ENCODE data around the gene GPRIN2. TPM values are rescaled to one million over a fixed set of nuclear protein-coding genes. Genes with fewer than 3 reads are reported as not detected.

GPRIN2 gene
- total RNA-seq, 2 donors from 2014 or later, result 32.3 to 34.4 TPM

DNA sequence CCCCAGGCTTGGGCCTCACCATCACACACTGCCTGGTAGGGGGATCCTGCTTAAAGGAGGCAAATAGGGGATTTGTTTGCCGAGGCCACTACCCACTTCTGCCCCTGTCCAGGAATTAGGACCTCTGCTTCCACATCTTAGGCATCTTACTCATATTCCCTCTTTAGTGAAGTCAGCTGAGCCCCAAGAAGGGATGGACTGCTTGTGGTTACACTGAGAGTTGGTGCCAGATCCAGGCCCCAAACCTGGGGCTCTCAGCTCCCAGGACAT, 1.6 kb upstream of the GPRIN2 start:
- TF ChIP-seq, protein P1, sequence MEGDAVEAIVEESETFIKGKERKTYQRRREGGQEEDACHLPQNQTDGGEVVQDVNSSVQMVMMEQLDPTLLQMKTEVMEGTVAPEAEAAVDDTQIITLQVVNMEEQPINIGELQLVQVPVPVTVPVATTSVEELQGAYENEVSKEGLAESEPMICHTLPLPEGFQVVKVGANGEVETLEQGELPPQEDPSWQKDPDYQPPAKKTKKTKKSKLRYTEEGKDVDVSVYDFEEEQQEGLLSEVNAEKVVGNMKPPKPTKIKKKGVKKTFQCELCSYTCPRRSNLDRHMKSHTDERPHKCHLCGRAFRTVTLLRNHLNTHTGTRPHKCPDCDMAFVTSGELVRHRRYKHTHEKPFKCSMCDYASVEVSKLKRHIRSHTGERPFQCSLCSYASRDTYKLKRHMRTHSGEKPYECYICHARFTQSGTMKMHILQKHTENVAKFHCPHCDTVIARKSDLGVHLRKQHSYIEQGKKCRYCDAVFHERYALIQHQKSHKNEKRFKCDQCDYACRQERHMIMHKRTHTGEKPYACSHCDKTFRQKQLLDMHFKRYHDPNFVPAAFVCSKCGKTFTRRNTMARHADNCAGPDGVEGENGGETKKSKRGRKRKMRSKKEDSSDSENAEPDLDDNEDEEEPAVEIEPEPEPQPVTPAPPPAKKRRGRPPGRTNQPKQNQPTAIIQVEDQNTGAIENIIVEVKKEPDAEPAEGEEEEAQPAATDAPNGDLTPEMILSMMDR (IDR thresholded peaks at IDR 0.05), result no peak
- intact Hi-C loops (cut with DNase I), result no loop called here
- no peaks in the 10 kb centered on the region for H3K36me3 ChIP-seq
- H3K9ac ChIP-seq (ENCODE audit: low read depth in 2 of 2, low read length in 2 of 2), result no peak overlapping the region
- peaks cover 19% of the 10 kb centered on the region for H3K27me3 ChIP-seq
- H3K9me3 ChIP-seq, result no peaks in the 10 kb centered on the region
- peaks cover 20% of the 10 kb centered on the region for H3K4me1 ChIP-seq
- H3K27ac ChIP-seq, result no peak overlapping the region
- no peak for DNase-seq
- no peak overlapping the region for H3K4me3 ChIP-seq

DNA sequence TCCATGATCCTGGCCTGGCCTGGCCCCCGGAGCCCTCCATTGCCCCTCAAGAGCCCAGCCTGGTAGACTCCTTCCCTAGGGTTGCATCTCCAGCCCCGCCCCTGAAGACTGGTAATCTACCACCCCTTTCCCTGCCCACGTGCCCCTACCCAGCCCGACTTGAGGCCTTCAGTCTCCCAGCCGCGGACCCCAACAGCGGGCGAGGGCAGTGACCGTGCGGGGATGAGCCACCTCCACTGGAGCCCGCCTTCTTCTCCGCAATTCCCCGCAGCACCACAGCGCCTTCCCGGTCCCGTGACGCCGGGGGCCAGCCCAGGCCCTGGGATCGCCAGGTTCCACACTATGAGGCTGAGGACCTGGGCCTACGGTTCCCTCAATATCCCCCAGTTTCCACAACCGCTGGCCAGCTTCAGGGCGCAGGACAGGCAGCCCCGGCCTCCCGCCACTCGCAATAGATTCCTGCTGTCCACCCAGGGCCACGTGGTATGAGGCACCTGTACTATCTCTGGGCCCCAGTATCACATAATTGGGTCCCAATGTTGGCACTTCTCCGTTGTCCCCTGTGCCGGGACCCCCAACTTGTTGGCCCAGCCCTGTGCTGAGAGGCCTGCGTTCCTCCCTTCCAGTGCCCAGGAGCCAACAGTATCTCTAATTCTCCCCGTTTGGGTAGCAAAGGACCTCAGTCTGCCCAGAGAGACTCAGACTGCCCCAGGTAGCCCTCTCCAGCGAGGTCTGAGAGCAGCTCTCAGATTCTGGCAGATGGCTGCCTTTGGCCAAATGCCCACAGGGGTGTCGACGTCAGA, 1.1 kb upstream of the GPRIN2 start:
- Histone ChIP-seq H3K9me3 (no peaks in the 10 kb centered on the region), H3K36me3 (no peaks in the 10 kb centered on the region), H3K9ac (ENCODE audit: low read depth in 2 of 2, low read length in 2 of 2) (no peak overlapping the region), H3K4me1 (peaks cover 26% of the 10 kb centered on the region), H3K27me3 (peaks cover 19% of the 10 kb centered on the region), H3K4me3 (no peak overlapping the region), H3K27ac (no peak overlapping the region)
- TF ChIP-seq, protein P1 (IDR thresholded peaks at IDR 0.05), result no peak
- intact Hi-C loops (cut with DNase I), result no loop called here
- peak; percentile 41 for DNase-seq

- peak; percentile 76 for DNase-seq
- H3K27ac ChIP-seq, result peak overlapping the region; percentile 5
- peak overlapping the region; percentile 63 for H3K4me3 ChIP-seq
- intact Hi-C loops (cut with DNase I), result loop anchor here (2.0 kb wide), 1 partner anchor 27 kb away; no protein-coding TSS in a partner anchor
- TF ChIP-seq, protein P1 (IDR thresholded peaks at IDR 0.05), result no peak
- H3K9me3 ChIP-seq, result no peaks in the 10 kb centered on the region
- H3K27me3 ChIP-seq, result peaks cover 19% of the 10 kb centered on the region
- H3K9ac ChIP-seq (ENCODE audit: low read depth in 2 of 2, low read length in 2 of 2), result peak overlapping the region; percentile 41 to 85
- H3K4me1 ChIP-seq, result peaks cover 30% of the 10 kb centered on the region
- H3K36me3 ChIP-seq, result no peaks in the 10 kb centered on the region
Measured at GRCh38 chr10:46555713-46556514, 544 bp downstream of the GPRIN2 start.

- peak overlapping the region; percentile 41 to 85 for H3K9ac ChIP-seq (ENCODE audit: low read depth in 2 of 2, low read length in 2 of 2)
Measured at GRCh38 chr10:46555366-46555712, 1.1 kb downstream of the GPRIN2 start.

DNA sequence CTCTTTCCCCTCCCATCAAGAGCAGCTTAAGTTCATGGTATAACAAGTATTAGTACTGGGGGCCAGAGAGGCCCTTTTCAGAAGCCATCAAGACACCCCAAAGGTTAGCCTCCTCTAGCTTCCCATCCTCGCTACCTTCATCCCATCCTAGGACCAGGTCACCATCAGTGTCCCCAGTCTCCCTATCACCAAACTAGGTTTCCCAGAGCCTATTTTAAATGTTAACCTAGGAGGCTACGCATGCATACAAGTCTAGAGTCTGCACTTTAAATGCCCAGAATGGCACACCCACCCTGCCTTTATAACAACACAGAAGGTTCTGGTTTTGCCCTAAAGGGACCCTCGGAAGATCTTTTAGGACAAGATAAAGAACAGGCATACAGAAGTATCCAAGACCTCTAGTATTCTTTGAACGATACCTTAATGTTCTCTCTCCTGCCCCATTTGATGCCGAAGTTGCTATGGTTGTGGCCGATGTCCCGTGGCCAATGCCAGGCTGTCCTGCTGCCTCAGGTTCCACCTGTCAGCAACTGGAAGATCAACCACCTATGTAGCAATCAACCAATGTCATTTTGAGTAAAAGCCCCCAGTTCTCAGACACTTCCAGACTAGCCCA, 2.2 kb downstream of the GPRIN2 start:
- intact Hi-C loops (cut with DNase I), result loop anchor here (2.0 kb wide), 1 partner anchor 25 kb away; no protein-coding TSS in a partner anchor
- DNase-seq, result no peak
- no peak overlapping the region for H3K4me3 ChIP-seq
- no peak overlapping the region for H3K27ac ChIP-seq
- H3K9me3 ChIP-seq, result no peaks in the 10 kb centered on the region
- H3K27me3 ChIP-seq, result peaks cover 19% of the 10 kb centered on the region
- H3K4me1 ChIP-seq, result peaks cover 28% of the 10 kb centered on the region
- H3K9ac ChIP-seq (ENCODE audit: low read depth in 2 of 2, low read length in 2 of 2), result no peak overlapping the region
- TF ChIP-seq, protein P1 (IDR thresholded peaks at IDR 0.05), result no peak
- no peaks in the 10 kb centered on the region for H3K36me3 ChIP-seq

More at GRCh38 chr10:46555366-46555712, 1.1 kb downstream of the GPRIN2 start:
- no peaks in the 10 kb centered on the region for H3K36me3 ChIP-seq
- intact Hi-C loops (cut with DNase I), result loop anchor here (2.0 kb wide), 1 partner anchor 27 kb away; no protein-coding TSS in a partner anchor
- H3K27me3 ChIP-seq, result peaks cover 19% of the 10 kb centered on the region
- peaks cover 30% of the 10 kb centered on the region for H3K4me1 ChIP-seq
- TF ChIP-seq, protein P1 (IDR thresholded peaks at IDR 0.05), result no peak
- no peaks in the 10 kb centered on the region for H3K9me3 ChIP-seq
- DNase-seq, result peak; percentile 29
- no peak overlapping the region for H3K27ac ChIP-seq
- H3K4me3 ChIP-seq, result peak overlapping the region; percentile 63
